Neural progenitor cell (in vitro differentiated cells): ENCODE measurements around the gene DELE1. TPM values are rescaled to one million over a fixed set of nuclear protein-coding genes. Genes with fewer than 3 reads are reported as not detected.

Source experiments
- DNase-seq: peaks from one replicate; pipeline ENCODE4 v3.0.0-alpha.2; 2016; ENCODE audit warnings: low spot score
- H2AFZ ChIP-seq: fragments of 200-600 bp; sonication (generic); replicated peaks from 2 replicates; pipeline ENCODE4 v1.6.1; 2016; ENCODE audit warnings: antibody characterized with exemption
- H3F3A ChIP-seq: fragments of 200-600 bp; sonication (generic); 2 replicates; pipeline ENCODE4 v1.6.1; 2016; ENCODE audit warnings: antibody characterized with exemption, low read depth
- H3K27ac ChIP-seq: fragments of 200-600 bp; sonication (generic); 2 replicates; pipeline ENCODE4 v1.5.1; 2016; ENCODE audit warnings: mild to moderate bottlenecking
- H3K27me3 ChIP-seq: fragments of 200-600 bp; sonication (generic); 2 replicates; pipeline ENCODE4 v1.6.1; 2016; ENCODE audit warnings: mild to moderate bottlenecking, moderate library complexity
- H3K36me3 ChIP-seq: fragments of 200-600 bp; sonication (generic); 2 replicates; pipeline ENCODE4 v1.5.1; 2016
- H3K4me1 ChIP-seq: fragments of 200-600 bp; sonication (generic); 2 replicates; pipeline ENCODE4 v1.6.1; 2016; ENCODE audit warnings: mixed run types
- H3K4me2 ChIP-seq: fragments of 200-600 bp; sonication (generic); 2 replicates; pipeline ENCODE4 v1.6.1; 2016
- H3K4me3 ChIP-seq: fragments of 200-600 bp; sonication (generic); 2 replicates; pipeline ENCODE4 v1.5.1; 2016
- H3K79me2 ChIP-seq: fragments of 200-600 bp; sonication (generic); 2 replicates; pipeline ENCODE4 v1.6.1; 2016; ENCODE audit warnings: low read depth
- H3K9ac ChIP-seq: fragments of 200-600 bp; sonication (generic); 2 replicates; pipeline ENCODE4 v1.6.1; 2016
- H3K9me3 ChIP-seq: fragments of 200-600 bp; sonication (generic); 2 replicates; pipeline ENCODE4 v1.5.1; 2016; ENCODE audit warnings: low read depth
- H4K20me1 ChIP-seq: fragments of 200-600 bp; sonication (generic); 2 replicates; pipeline ENCODE4 v1.6.1; 2016; ENCODE audit warnings: low read depth
- H3K27ac Mint-ChIP-seq: 3 replicates; pipeline ENCODE4 v1.8.0; 2021; ENCODE audit warnings: mixed read lengths
- H3K27me3 Mint-ChIP-seq: 2 replicates; pipeline ENCODE4 v1.8.0; 2022; ENCODE audit warnings: low read depth, mild to moderate bottlenecking, inconsistent platforms, moderate library complexity, mixed read lengths; ENCODE audit not compliant: insufficient read depth
- H3K36me3 Mint-ChIP-seq: 3 replicates; pipeline ENCODE4 v1.8.0; 2021; ENCODE audit warnings: mixed read lengths
- H3K4me1 Mint-ChIP-seq: 3 replicates; pipeline ENCODE4 v1.8.0; 2021; ENCODE audit warnings: mixed read lengths
- H3K4me3 Mint-ChIP-seq: 3 replicates; pipeline ENCODE4 v1.8.0; 2021; ENCODE audit warnings: mild to moderate bottlenecking, moderate library complexity, mixed read lengths
- H3K9me3 Mint-ChIP-seq: 3 replicates; pipeline ENCODE4 v1.8.0; 2020; ENCODE audit warnings: mixed read lengths
- EZH2 ChIP-seq: fragments of 200-600 bp; sonication (generic); IDR thresholded peaks from 2 replicates; pipeline ENCODE4 v1.6.1; 2017; ENCODE audit warnings: antibody characterized with exemption, mild to moderate bottlenecking, moderate library complexity
- EZH2phosphoT487 ChIP-seq: fragments of 200-600 bp; sonication (generic); IDR thresholded peaks from 2 replicates; pipeline ENCODE4 v1.6.1; 2017; ENCODE audit warnings: antibody characterized with exemption
- total RNA-seq: library from RNA; depleted of rRNA; stranded (reverse); fragments of >200 nt; gene quantifications from 2 replicates; pipeline ENCODE4 v1.2.3, GENCODE V29; 2015; ENCODE audit warnings: low replicate concordance
- TF ChIP-seq, protein P1 (sequence below): fragments of 200-600 bp; sonication (generic); IDR thresholded peaks from 2 replicates; pipeline ENCODE4 v1.5.1; 2017; ENCODE audit warnings: antibody characterized with exemption, mild to moderate bottlenecking

DELE1 gene
- total RNA-seq, 1 donor from 2014 or later, result 47.7 TPM

DNA sequence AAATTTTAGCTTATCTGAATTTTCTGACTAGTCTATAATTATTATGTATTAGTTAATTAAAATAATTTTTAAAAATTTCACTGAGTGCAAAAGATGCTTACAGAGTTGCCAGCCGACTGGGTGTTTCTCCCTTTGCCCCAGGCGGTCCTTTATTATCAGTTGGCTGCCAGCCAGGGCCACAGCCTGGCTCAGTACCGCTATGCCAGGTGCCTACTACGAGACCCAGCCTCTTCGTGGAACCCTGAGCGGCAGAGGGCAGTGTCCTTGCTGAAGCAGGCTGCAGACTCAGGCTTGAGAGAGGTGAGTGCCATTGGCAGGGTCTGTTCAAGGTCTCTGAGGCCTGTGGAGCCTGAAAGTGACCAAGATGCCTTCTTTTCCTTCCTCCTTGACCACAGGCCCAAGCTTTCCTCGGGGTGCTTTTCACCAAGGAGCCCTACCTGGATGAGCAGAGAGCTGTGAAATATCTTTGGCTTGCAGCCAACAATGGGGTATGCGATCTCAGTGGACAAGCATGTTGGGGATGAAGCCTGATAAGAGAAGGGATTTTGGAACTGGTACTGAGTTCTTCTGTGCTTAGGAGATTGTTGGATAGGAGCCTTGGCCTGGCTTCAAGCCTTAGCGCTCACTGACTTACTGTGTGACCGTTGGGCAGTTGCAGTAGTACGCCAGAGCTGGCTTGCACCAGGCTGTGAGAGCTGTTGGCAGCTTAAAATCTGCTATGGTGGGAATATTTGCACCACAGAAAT is 10.6 kb downstream of the DELE1 start:
- Histone ChIP-seq H3K9ac (no peak overlapping the region), H3K79me2 (no peaks in the 10 kb centered on the region), H3F3A (peaks cover under 1% of the 10 kb centered on the region), H4K20me1 (no peaks in the 10 kb centered on the region), H3K27me3 (no peaks in the 10 kb centered on the region), H3K9me3 (no peaks in the 10 kb centered on the region), H3K4me1 (no peaks in the 10 kb centered on the region), H3K4me3 (no peak overlapping the region), H2AFZ (no peak overlapping the region), H3K36me3 (peaks cover 3% of the 10 kb centered on the region), H3K27ac (no peak overlapping the region), H3K4me2 (no peak overlapping the region)
- no peak for DNase-seq
- H3K4me1 Mint-ChIP-seq, result no peaks in the 10 kb centered on the region
- H3K4me3 Mint-ChIP-seq, result no peak overlapping the region
- no peaks in the 10 kb centered on the region for H3K9me3 Mint-ChIP-seq
- peaks cover 21% of the 10 kb centered on the region for H3K36me3 Mint-ChIP-seq
- no peak overlapping the region for H3K27ac Mint-ChIP-seq
- TF ChIP-seq EZH2 (no peak), EZH2phosphoT487 (no peak)
- TF ChIP-seq, protein P1, sequence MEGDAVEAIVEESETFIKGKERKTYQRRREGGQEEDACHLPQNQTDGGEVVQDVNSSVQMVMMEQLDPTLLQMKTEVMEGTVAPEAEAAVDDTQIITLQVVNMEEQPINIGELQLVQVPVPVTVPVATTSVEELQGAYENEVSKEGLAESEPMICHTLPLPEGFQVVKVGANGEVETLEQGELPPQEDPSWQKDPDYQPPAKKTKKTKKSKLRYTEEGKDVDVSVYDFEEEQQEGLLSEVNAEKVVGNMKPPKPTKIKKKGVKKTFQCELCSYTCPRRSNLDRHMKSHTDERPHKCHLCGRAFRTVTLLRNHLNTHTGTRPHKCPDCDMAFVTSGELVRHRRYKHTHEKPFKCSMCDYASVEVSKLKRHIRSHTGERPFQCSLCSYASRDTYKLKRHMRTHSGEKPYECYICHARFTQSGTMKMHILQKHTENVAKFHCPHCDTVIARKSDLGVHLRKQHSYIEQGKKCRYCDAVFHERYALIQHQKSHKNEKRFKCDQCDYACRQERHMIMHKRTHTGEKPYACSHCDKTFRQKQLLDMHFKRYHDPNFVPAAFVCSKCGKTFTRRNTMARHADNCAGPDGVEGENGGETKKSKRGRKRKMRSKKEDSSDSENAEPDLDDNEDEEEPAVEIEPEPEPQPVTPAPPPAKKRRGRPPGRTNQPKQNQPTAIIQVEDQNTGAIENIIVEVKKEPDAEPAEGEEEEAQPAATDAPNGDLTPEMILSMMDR, result no peak
- H3K27me3 Mint-ChIP-seq, result no peaks in the 10 kb centered on the region

DNA sequence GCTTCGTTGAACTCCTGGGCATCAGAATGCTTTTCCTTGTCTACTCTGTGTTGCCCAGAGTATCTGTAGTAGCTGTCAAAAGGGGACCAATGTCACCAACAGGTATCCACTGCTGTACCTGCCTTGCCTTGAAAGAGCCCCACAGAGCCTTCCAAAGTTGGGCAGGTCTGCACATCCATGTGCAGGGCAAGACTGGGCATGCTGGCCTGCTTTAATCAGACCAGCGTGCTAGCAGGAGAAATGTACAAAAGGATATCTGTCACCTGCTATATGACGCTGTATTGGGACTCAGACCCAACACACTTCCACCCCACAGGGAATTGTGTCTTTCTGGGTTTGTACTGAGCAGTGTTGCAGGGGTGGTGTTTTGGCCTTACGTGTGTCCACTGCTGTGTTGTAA is 11.9 kb downstream of the DELE1 start:
- Histone ChIP-seq H3F3A (peaks cover 3% of the 10 kb centered on the region), H3K9me3 (no peaks in the 10 kb centered on the region), H3K36me3 (peaks cover 3% of the 10 kb centered on the region), H3K79me2 (no peaks in the 10 kb centered on the region), H2AFZ (no peak overlapping the region), H4K20me1 (no peaks in the 10 kb centered on the region), H3K4me1 (no peaks in the 10 kb centered on the region), H3K4me2 (no peak overlapping the region), H3K4me3 (no peak overlapping the region), H3K9ac (no peak overlapping the region), H3K27ac (no peak overlapping the region), H3K27me3 (no peaks in the 10 kb centered on the region)
- H3K36me3 Mint-ChIP-seq, result peaks cover 21% of the 10 kb centered on the region
- no peak overlapping the region for H3K27ac Mint-ChIP-seq
- DNase-seq, result no peak
- TF ChIP-seq, protein P1, result no peak
- TF ChIP-seq EZH2phosphoT487 (no peak), EZH2 (no peak)
- H3K27me3 Mint-ChIP-seq, result no peaks in the 10 kb centered on the region
- no peak overlapping the region for H3K4me3 Mint-ChIP-seq
- no peaks in the 10 kb centered on the region for H3K9me3 Mint-ChIP-seq
- no peaks in the 10 kb centered on the region for H3K4me1 Mint-ChIP-seq

DNA sequence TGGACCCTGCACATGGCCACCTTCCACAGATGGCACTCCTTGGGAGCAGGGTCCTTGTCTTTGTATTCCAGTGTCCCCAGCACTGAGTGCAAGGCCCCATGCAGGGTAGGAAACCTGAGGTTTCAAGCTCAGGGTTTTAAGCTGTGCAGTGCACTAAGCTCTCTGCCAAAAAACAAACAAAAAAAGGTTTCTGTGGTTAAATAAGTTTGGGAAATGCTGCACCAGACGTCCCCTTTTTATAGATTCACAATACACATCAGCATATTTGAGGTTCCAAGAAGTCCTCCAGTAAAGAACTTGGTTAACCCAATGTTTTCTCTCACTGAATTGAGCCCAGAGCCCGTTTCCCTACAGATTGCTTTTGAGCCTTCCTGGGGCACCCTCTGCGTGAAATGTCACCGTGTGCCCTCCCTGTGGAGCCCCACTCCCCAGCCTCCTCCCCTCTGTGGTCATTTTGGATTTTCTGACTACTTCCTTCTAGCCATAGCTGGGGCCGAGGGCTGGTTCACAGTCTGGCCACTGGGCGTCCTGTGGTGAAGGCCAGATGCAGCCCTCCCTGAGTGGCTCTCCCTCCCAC is 17.1 kb downstream of the DELE1 start:
- H3K4me3 ChIP-seq, result no peak overlapping the region
- H3K9ac ChIP-seq, result no peak overlapping the region
- no peaks in the 10 kb centered on the region for H3K27me3 ChIP-seq
- peaks cover 7% of the 10 kb centered on the region for H3K4me1 ChIP-seq
- H3K36me3 ChIP-seq, result no peaks in the 10 kb centered on the region
- no peaks in the 10 kb centered on the region for H3K9me3 ChIP-seq
- H3K4me2 ChIP-seq, result no peak overlapping the region
- H4K20me1 ChIP-seq, result no peaks in the 10 kb centered on the region
- Mint-ChIP-seq H3K9me3 (no peaks in the 10 kb centered on the region), H3K27ac (peak overlapping the region; percentile 65), H3K4me3 (no peak overlapping the region), H3K36me3 (peaks cover 6% of the 10 kb centered on the region), H3K27me3 (no peaks in the 10 kb centered on the region), H3K4me1 (peaks cover 6% of the 10 kb centered on the region)
- no peaks in the 10 kb centered on the region for H3K79me2 ChIP-seq
- no peak for DNase-seq
- peaks cover 3% of the 10 kb centered on the region for H3F3A ChIP-seq
- TF ChIP-seq EZH2 (no peak), EZH2phosphoT487 (no peak)
- TF ChIP-seq, protein P1, result no peak
- no peak overlapping the region for H3K27ac ChIP-seq
- H2AFZ ChIP-seq, result no peak overlapping the region
